GM19043 (cell line): ENCODE data around the gene PCYT1A.

ENCODE experiments used
- ATAC-seq: cut with Tn5 transposase; IDR thresholded peaks from one replicate; pipeline ENCODE4 v1.9.1; 2021; ENCODE audit warnings: low read depth; ENCODE audit not compliant: unreplicated experiment

Gene PCYT1A

GRCh38 chr3:196240424-196240823 lies 47.1 kb downstream of the PCYT1A start:
- no peak for ATAC-seq

- ATAC-seq, result no peak
These were observed 48.6 kb downstream of the PCYT1A start for GRCh38 chr3:196238612-196239560.

- no peak for ATAC-seq
These were observed 50.3 kb downstream of the PCYT1A start for GRCh38 chr3:196237203-196237602.

- no peak for ATAC-seq
These were observed 51.3 kb downstream of the PCYT1A start for GRCh38 chr3:196236223-196236622.

- ATAC-seq, result no peak
These were observed 51.9 kb downstream of the PCYT1A start for GRCh38 chr3:196235452-196236122.

GRCh38 chr3:196232882-196233251 lies 54.7 kb downstream of the PCYT1A start:
- no peak for ATAC-seq

- no peak for ATAC-seq
These were observed 55.2 kb downstream of the PCYT1A start for GRCh38 chr3:196232154-196232881.

GRCh38 chr3:196227629-196228493 lies 59.7 kb downstream of the PCYT1A start:
- ATAC-seq, result no peak

GRCh38 chr3:196227121-196227561 lies 60.4 kb downstream of the PCYT1A start:
- no peak for ATAC-seq

GRCh38 chr3:196225763-196226364 lies 61.7 kb downstream of the PCYT1A start:
- ATAC-seq, result no peak

GRCh38 chr3:196225086-196225485 lies 62.4 kb downstream of the PCYT1A start:
- ATAC-seq, result no peak

- no peak for ATAC-seq
These were observed 64.5 kb downstream of the PCYT1A start for GRCh38 chr3:196222876-196223595.

GRCh38 chr3:196220991-196221390 lies 66.5 kb downstream of the PCYT1A start:
- ATAC-seq, result no peak

GRCh38 chr3:196220587-196220986 lies 66.9 kb downstream of the PCYT1A start:
- no peak for ATAC-seq

GRCh38 chr3:196219970-196220311 lies 67.6 kb downstream of the PCYT1A start:
- no peak for ATAC-seq

GRCh38 chr3:196219194-196219969 lies 68.1 kb downstream of the PCYT1A start:
- ATAC-seq, result peak; percentile 55

- ATAC-seq, result no peak
These were observed 69.3 kb downstream of the PCYT1A start for GRCh38 chr3:196218155-196218712.
